ENCODE data around the gene UTP15. TPM values are rescaled to one million over a fixed set of nuclear protein-coding genes. Genes with fewer than 3 reads are reported as not detected.
A peak's percentile ranks its signal among the peaks of the same experiment; 100 is the strongest.

UTP15 gene
- total RNA-seq, 1 donor from 2014 or later: 23.8 TPM

DNA sequence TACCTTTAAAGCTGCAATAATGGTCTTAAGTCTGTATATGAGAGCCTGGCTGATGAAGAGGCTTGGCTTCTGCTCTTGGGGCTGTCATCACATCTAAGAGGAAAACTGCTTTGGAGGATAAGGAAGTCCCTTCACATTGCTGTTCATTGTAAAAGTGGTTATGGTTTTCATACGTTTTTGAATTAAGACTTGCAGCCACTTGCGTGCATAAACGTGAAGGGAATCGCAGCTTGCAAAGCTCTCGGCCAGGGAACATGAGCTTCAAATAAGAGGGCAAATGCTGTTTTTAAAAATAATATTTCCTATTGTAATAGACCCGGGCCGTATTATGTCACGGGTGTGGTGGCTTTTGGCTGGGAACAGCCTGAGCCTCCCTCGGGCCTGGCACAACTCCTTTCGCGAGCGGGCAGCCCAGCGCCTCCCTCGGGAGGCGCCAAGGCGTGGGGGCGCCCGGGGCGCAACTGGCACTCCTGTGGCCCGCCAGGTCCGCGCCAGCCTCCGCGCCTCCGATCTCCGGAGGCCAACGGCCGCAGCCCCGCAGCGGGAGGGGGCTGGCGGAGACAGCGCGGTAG lies 59.9 kb downstream of the UTP15 start:
- Histone ChIP-seq H3K36me3 (ENCODE audit: control insufficient read depth, insufficient read depth, low read length) (no peaks in the 10 kb centered on the region), H3K4me3 (ENCODE audit: low read depth, low read length) (peak overlapping the region; percentile 47), H3K27me3 (ENCODE audit: control insufficient read depth, insufficient read depth, low read length) (no peaks in the 10 kb centered on the region)
- TF ChIP-seq, protein P1, sequence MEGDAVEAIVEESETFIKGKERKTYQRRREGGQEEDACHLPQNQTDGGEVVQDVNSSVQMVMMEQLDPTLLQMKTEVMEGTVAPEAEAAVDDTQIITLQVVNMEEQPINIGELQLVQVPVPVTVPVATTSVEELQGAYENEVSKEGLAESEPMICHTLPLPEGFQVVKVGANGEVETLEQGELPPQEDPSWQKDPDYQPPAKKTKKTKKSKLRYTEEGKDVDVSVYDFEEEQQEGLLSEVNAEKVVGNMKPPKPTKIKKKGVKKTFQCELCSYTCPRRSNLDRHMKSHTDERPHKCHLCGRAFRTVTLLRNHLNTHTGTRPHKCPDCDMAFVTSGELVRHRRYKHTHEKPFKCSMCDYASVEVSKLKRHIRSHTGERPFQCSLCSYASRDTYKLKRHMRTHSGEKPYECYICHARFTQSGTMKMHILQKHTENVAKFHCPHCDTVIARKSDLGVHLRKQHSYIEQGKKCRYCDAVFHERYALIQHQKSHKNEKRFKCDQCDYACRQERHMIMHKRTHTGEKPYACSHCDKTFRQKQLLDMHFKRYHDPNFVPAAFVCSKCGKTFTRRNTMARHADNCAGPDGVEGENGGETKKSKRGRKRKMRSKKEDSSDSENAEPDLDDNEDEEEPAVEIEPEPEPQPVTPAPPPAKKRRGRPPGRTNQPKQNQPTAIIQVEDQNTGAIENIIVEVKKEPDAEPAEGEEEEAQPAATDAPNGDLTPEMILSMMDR (IDR thresholded peaks at IDR 0.05; ENCODE audit: insufficient read depth, low read length, poor library complexity, severe bottlenecking): no peak
- DNase-seq (ENCODE audit: low read depth): no peak

- TF ChIP-seq, protein P1 (IDR thresholded peaks at IDR 0.05; ENCODE audit: insufficient read depth, low read length, poor library complexity, severe bottlenecking): no peak
- H3K36me3 ChIP-seq (ENCODE audit: control insufficient read depth, insufficient read depth, low read length): no peaks in the 10 kb centered on the region
- H3K27me3 ChIP-seq (ENCODE audit: control insufficient read depth, insufficient read depth, low read length): no peaks in the 10 kb centered on the region
- DNase-seq (ENCODE audit: low read depth): no peak
- peak within 1 kb of the TSS; percentile 96 for H3K4me3 ChIP-seq (ENCODE audit: low read depth, low read length)
These were observed 60.6 kb downstream of the UTP15 start, which contains the start of gene ARHGEF28 for GRCh38 chr5:73625944-73626811. Gene ARHGEF28 (plus strand): TSS chr5:73626196. CDS start chr5:73684852, 58,656 bp downstream.

DNA sequence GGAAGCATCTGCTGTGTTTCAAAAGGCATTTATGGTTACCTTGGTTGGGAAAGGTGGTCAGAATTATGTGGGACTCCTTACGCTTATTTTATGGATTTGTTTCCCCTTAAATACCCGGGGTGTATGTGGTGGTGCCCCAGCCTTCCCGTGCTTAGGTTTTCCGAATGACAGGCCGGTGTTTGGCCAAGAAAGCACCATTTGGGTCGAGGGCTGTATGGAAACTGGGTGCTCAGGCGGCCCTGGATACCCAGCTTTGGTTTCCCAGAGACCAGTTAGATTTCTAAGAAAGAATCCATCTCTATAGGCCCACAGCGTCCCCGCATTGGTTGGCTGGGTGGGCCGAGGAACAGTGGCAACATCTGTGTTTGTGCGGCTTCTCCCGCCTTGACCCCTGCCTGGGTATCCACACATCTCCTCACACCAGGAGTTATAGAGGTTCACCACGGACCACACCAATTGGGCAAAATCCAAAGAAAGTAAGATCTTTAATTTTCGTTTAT lies 61.3 kb downstream of the UTP15 start:
- peak overlapping the region; percentile 96 for H3K4me3 ChIP-seq (ENCODE audit: low read depth, low read length)
- DNase-seq (ENCODE audit: low read depth): no peak
- no peaks in the 10 kb centered on the region for H3K36me3 ChIP-seq (ENCODE audit: control insufficient read depth, insufficient read depth, low read length)
- no peaks in the 10 kb centered on the region for H3K27me3 ChIP-seq (ENCODE audit: control insufficient read depth, insufficient read depth, low read length)
- TF ChIP-seq, protein P1 (IDR thresholded peaks at IDR 0.05; ENCODE audit: insufficient read depth, low read length, poor library complexity, severe bottlenecking): no peak

GRCh38 chr5:73629456-73629855 lies 63.9 kb downstream of the UTP15 start:
- no peak for DNase-seq (ENCODE audit: low read depth)
- Histone ChIP-seq H3K4me3 (ENCODE audit: low read depth, low read length) (no peak overlapping the region), H3K27me3 (ENCODE audit: control insufficient read depth, insufficient read depth, low read length) (no peaks in the 10 kb centered on the region), H3K36me3 (ENCODE audit: control insufficient read depth, insufficient read depth, low read length) (no peaks in the 10 kb centered on the region)
- TF ChIP-seq, protein P1 (IDR thresholded peaks at IDR 0.05; ENCODE audit: insufficient read depth, low read length, poor library complexity, severe bottlenecking): no peak

DNA sequence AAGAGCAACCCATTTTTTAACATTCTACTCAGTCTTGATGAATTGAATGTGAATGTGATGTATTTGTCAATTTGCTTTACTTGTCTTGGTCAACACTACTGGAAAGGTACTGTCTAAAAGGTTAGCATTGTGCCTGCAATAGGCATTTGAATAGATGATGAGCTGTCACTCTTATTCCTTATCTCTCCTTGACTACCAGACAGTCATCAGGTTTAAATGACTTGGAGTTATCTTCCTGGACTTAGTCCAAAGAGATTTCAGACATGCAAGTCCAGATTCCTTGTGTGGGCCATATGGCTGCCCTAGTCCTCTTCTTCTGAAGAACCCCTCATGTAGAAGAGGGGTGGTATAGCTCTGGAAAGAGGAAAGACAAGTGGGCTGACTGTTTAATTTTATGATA lies 65.2 kb downstream of the UTP15 start:
- no peak overlapping the region for H3K4me3 ChIP-seq (ENCODE audit: low read depth, low read length)
- H3K36me3 ChIP-seq (ENCODE audit: control insufficient read depth, insufficient read depth, low read length): no peaks in the 10 kb centered on the region
- no peaks in the 10 kb centered on the region for H3K27me3 ChIP-seq (ENCODE audit: control insufficient read depth, insufficient read depth, low read length)
- TF ChIP-seq, protein P1 (IDR thresholded peaks at IDR 0.05; ENCODE audit: insufficient read depth, low read length, poor library complexity, severe bottlenecking): no peak
- DNase-seq (ENCODE audit: low read depth): no peak
